Stimulated activated naive CD4-positive, alpha-beta T cell (primary cell): Measurements from ENCODE around the gene INA.
A peak's percentile ranks its signal among the peaks of the same experiment; 100 is the strongest.
"Not testable (repeated sequence)": the region's sequence is repeated elsewhere in the genome, so short reads cannot be mapped to it uniquely, and the experiment has no call there.

Experiments
- DNase-seq, 6 experiments: peaks; one replicate each; lab custom pipeline; 2025; lab: John Stamatoyannopoulos, UW

The INA gene

GRCh38 chr10:103276896-103277712, at the start of gene INA:
TSS of gene INA (plus strand) at chr10:103277138. CDS start at chr10:103277212, 74 bp downstream.
- no peak for DNase-seq

GRCh38 chr10:103227416-103227815, 49.5 kb upstream of the INA start:
- DNase-seq, result no peak

GRCh38 chr10:103231047-103231551, 45.8 kb upstream of the INA start:
- no peak for DNase-seq

DNA sequence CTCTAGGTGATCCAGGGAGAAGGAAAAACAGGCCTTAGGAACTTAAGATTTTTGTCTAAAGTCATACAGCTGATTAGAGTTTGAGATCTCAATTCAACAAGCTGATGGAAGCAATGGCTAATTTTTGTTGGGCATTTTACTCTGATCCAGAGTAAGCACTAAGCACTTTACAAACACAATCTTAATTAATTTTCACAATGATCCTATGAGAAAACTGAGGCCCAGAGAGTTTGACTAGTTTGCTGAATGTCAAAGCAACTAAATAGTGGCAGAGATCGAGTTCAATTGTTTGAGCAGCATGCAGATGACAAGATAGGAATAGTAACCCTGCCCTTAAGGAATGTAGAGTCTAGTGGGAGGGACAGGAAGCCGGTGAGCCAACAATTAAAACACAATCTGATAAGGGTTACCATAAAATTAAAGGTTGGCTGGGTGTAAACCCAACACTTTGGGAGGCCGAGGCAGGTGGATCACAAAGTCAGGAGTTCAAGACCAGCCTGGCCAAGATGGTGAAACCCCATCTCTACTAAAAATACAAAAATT, 44.7 kb upstream of the INA start:
- DNase-seq, result no peak

GRCh38 chr10:103232772-103233488, 44.0 kb upstream of the INA start:
- no peak for DNase-seq

DNA sequence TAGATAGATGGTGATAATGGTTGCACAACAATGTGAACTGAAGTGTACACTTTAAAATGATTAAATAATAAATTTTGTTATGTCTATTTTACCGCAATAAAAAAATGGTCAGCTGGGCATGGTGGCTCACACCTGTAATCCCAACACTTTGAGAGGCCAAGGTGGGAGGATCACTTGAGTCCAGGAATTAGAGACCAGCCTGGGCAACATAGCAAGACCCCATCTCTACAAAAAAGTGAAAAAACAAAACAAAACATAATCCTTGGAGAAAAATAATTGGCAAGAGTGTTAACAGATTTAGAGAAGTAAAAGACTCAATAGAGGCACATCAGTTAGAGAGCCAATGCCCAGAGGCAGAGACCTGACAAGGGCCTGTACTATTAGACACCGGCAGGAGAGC, 41.2 kb upstream of the INA start:
- no peak for DNase-seq

DNA sequence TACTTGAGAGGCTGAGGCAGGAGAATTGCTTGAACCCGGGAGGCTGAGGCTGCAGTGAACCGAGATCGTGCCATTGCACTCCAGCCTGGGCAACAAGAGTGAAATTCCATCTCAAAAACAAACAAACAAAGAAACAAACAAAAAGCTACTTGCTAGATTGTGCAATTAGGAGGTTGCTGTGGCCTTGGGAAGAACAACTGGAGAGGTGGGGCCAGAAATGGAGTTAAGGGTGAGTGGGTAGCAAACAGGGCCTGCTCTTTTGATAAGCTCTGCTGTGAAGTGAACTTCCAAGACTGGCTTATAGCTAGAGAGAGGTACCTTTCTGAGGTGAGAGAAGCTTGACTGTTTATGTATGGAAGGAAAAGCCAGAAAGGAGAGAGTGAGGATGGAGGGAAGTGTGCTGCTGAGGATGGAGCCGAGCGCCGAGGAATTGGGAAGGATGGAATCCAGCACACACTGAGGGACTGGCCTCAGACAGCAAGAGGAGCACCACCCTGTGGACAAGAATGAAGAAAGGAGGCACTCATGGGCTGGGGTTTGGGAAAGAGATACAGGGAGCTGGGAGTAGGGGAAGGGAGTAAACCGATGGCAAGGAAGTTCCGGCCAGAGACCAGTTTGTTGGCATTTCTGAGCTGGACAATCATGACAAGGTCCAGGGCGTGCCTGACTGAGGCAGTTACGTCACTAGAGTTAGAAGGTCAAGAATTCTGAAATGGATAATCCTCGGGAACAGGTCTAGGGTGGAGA, 38.3 kb upstream of the INA start:
- no peak for DNase-seq

DNA sequence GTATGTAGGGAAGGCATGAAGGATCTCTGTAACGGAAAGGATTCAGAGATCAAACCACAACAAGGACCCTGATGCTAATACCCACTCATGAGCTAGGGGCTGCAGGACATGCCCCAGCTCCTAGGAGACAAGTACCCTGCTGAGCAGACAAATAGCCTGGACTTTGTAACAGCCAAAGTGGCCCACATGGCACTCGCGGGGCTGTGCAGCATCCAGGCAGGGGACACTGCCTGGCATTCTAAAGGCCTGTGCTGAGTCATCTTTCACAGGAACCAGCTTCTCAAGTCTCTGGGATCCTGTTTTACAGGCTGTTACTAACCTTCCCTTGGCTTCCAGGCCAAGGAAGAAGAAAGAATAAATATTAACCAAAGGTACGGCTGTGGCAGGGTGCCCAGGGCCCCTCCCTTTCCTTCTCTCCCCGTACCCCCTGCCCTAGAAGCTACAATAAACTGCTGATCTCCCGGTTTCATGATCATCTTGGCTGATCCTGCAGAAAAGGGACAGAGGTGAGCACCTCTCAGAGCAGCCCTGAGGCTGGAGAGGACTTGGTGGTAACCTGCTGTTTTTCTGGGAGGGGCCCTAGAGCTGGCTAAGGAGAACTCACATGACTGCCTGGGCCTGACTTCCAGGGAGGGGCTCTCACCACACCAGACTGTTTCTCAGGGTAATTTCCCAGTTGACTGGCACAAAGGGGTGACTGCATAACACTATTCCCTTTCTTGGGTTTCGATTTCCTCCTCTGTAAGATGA, 35.5 kb upstream of the INA start:
- DNase-seq, result no peak

- DNase-seq, result peak in 5 of 6 experiments; percentile 24 to 70 (median 46)
Observed at GRCh38 chr10:103244666-103245271, 32.2 kb upstream of the INA start.

DNA sequence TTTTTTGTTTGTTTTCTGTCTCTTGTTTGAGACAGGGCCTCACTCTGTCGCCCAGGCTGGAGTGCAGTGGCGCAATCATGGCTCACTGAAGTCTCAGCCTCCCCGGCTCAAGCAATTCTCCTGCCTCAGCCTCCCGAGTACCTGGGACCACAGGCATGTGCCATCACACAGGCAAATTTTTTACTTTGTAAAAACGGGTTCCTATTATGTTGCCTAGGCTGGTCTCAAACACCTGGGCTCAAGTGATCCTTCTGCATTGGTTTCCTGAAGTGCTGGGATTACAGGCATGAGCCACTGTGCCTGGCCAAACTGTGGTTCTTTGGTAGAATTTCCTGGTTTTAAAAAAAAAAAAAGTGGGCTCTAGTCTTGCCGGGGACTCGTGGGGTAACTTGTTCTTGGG, 31.4 kb upstream of the INA start, which contains the start of gene RPEL1:
Gene RPEL1 (plus strand): TSS at position 301 of the 400 bp plus-strand sequence. CDS start 110 bp downstream, outside the sequence.
- DNase-seq, result not testable (repeated sequence)

DNA sequence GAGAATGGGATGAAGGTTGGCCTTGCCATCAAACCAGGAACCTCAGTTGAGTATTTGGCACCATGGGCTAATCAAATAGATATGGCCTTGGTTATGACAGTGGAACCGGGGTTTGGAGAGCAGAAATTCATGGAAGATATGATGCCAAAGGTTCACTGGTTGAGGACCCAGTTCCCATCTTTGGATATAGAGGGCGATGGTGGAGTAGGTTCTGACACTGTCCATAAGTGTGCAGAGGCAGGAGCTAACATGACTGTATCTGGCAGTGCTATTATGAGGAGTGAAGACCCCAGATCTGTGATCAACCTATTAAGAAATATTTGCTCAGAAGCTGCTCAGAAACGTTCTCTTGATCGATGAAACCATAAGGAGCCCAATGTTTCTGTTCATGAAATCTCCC, 30.6 kb upstream of the INA start:
- DNase-seq, result no peak

DNA sequence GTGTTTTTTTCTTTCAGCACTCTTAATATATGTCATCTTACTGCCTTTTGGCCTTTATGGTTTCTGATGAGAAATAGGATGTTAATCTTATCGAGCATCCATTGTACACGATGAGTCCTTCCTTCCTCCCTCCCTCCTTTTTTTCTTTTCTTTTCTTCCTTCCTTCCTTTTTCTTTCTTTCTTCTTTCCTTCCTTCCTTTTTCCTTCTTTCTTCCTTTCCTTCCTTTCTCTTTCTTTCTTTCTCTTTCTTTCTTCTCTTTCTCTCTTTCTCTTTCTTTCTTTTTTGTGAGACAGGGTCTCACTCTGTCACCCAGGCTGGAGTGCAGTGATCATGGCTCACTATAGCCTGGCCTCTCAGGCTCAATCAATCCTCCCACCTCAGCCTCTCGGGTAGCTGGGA, 22.8 kb upstream of the INA start:
- DNase-seq, result no peak

DNA sequence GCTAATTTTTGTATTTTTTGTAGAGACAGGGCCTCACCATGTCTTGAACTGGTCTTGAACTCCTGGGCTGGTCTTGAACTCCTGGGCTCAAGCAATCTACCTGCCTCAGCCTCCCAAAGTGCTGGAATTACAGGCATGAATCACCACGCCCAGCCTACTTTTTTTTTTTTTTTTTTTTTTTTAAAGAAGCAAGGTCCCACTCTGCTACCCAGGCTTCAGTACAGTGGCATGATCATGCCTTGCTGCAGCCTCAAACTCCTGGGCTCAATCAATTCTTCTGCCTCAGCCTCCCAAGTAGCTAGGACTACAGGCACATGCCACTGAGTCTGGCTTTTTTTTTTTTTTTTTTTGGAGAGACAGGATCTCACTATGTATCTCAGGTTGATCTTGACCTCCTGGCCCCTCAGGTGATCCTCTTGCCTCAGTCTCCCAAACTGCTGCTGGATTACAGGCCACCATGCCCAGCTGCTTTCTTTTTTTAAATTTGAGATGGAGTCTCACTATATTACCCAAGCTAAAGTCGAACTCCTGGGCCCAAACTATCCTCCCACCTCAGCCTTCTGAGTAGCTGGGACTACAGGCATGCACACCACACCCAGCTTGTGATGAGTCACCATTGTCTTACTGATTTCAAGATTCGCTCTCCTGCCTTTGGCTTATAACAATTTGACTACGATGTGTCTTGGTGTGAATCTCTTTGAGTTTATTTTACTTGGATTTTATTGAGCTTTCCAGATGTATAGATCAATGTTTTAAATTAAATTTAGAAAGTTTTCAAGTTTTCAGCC, 22.2 kb upstream of the INA start:
- DNase-seq, result no peak

DNA sequence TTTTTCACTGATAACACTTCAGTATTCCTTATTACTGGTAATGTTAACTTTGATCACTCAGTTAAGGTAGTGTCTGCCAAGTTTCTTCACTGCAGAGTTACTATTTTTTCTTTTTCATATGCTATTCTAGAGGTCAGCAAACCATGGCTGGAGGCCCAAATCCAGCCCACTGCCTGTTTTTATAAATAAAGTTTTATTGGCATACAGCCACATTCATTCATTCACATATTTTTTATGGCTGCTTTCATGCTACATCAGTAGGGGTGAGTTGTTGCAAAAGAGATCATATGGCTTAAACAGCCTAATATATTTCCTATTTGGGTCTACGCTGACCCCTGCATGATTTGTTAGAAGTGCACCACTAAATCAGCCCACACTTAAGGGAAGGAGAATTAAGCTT, 20.3 kb upstream of the INA start:
- no peak for DNase-seq

GRCh38 chr10:103257812-103258211, 19.1 kb upstream of the INA start:
- no peak for DNase-seq

DNA sequence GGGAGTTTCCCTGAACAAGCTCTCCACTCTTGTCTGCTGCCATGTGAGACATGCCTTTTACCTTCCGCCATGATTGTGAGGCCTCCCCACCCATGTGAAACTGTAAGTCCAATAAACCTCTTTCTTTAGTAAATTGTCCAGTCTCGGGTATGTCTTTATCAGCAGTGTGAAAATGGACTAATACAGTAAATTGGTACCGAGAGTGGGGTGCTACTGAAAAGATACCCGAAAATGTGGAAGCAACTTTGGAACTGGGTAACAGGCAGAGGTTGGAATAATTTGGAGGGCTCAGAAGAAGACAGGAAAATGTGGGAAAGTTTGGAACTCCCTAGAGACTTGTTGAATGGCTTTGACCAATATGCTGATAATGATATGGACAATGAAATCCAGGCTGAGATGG, 18.0 kb upstream of the INA start:
- not testable (repeated sequence) for DNase-seq

DNA sequence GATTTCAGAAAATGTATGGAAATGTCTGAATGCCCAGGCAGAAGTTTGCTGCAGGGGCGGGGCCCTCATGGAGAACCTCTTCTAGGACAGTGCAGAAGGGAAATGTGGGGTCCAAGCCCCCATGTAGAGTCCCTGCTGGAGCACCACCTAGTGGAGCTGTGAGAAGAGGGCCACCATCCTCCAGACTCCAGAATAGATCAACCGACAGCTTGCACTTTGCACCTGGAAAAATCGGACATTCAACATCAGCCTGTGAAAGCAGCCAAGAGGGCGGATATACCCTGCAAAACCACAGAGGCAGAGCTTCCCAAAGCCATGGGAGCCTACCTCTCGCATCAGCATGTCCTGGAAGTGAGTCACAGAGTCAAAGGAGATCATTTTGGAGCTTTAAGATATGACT, 16.9 kb upstream of the INA start:
- DNase-seq, result no peak

GRCh38 chr10:103262229-103262628, 14.7 kb upstream of the INA start:
- no peak for DNase-seq

DNA sequence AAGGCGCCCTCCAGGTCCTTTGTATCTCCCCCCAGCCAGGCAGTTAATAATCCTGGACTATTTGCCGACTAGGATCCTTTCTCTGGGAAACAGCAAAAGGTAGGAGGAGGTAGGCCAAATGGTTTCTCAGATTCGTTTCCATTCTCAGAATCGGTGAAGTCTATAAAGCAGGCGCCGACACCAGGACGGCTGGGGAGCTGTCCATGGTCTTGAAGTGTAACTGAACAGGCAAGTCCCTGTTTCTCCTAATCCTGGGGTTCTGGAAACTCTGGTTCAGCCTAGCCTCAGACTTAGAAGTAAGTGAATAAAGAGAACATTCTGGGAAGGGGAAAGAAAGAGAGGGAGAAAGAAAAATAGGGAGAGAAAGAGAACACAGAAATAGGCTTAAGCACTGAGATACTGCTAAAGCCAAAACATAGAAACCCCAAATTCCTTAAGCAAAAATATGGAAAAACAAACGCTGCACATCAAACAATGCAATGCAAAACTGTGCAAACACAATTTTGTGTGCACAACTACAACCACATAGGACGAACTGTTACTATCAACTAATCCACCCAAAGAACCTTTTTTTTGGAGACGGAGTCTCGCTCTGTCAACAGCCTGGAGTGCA, 11.1 kb upstream of the INA start:
- peak in 3 of 6 experiments; percentile 4 to 24 (median 6) for DNase-seq

DNA sequence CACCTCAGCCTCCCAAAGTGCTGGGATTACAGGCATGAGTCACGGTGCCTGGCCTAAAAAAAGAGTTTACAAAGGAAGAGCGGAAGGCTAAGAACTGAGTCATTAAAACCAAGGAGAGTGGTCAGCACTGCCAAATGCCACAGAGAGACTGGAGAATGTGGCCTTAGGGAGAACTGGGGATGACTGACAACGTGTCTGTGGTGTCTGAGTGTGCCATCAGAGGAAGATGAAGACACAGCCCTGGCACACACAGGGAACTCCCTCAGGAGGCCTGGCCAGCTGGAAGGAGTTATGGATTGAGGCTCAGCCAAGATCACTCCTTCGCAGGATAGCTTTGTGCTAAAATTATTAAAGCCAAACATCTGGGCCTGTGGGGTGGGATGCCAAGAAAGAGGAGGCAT, 3.9 kb upstream of the INA start:
- DNase-seq, result no peak
